Heart left ventricle (tissue), 13 donors: ENCODE measurements around the gene CHST4.

ENCODE experiments used
- CTCF ChIP-seq, 12 donors: fragments of 200-600 bp; sonication (generic) in 4 of 12; IDR thresholded peaks; one replicate each; pipeline versions ENCODE4 v1.5.0 to v1.8.0; 2018 to 2022; ENCODE audit warnings: antibody characterized with exemption in 12 of 12, mild to moderate bottlenecking in 5 of 12
- POLR2A ChIP-seq, 2 donors: fragments of 450-650 bp; IDR thresholded peaks; one replicate each; pipeline ENCODE4 v1.6.1; 2017; ENCODE audit warnings: antibody characterized with exemption in 2 of 2, mild to moderate bottlenecking in 2 of 2, moderate library complexity in 2 of 2
- donor health status: ischemic (EF 13 %, LVEDD 7.1; RV severe dilation, severe dysfunction).
- donor health status: DM: no; HTN: yes; CAD: no.
- donor health status: DM: no; HTN: no; CAD: no.
- donor health status: ischemic (EF 25% LVEDD 6.9; RV normal size, moderate dysfunction).
- donor health status: ischemic (EF 25% LVEDD 5.7; RV mildly dilated, moderate dysfunction).
- donor health status: ischemic (EF 35%, LVEDD 5.7; RV mildly dilated, moderate dysfunction).
- donor health status: nonischemic (EF 11% LVEDD 7.7; RV severe dilation, severe dysfunction).
- donor health status: DM: yes; HTN: yes; CAD: no.
- donor health status: PGD.
- donor health status: ischemic (EF 29% LVEDD 5.4; RV normal size, mild dysfunction).
- donor health status: nonischemic (EF 23%, LVEDD 6.1; RV moderate dilation, normal function).

DNA sequence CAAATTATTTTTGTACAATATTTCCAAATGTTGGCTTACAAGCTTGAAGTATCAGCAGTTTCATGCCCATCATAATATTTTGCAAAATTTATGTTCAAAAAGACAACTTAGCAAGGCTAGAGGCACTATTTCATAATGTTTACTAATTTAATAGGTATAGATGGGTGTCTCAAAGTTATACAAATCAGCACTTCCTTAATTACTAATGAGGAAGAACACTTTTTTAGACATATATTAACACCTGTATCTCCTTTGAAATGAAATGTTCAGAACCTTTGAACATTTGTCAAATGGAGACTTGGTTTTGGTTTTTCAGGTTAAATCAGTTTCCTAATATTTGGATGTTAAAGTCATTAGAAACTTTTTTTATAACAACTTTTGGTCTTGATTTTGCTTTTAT, 48.5 kb downstream of the CHST4 start:
- TF ChIP-seq CTCF (IDR thresholded peaks at IDR 0.05): no peak
- TF ChIP-seq POLR2A (IDR thresholded peaks at IDR 0.05): no peak
